Thoracic aorta (tissue), 2 donors: ENCODE results near the gene EEIG1. TPM values are rescaled to one million over a fixed set of nuclear protein-coding genes. Genes with fewer than 3 reads are reported as not detected.

Experiments used
- ATAC-seq: fragments of 150-250 bp; one replicate; pipeline ENCODE4 v1.8.0; 2017; ENCODE audit warnings: low read depth; ENCODE audit not compliant: insufficient number of reproducible peaks, low FRiP score
- DNase-seq: peaks from one replicate; pipeline ENCODE4 v3.0.0-alpha.2; 2020; ENCODE audit warnings: low spot score
- H3K27ac ChIP-seq, 2 donors: fragments of 200-600 bp; sonication (generic); 1 replicate in 1 of 2; 2 replicates in 1 of 2; pipeline ENCODE4 v1.5.1; 2016; ENCODE audit warnings: mild to moderate bottlenecking in 2 of 2, moderate library complexity in 2 of 2
- H3K27me3 ChIP-seq: fragments of 200-600 bp; sonication (generic); replicated peaks from 2 replicates; pipeline ENCODE4 v1.6.0; 2016; ENCODE audit warnings: mild to moderate bottlenecking; ENCODE audit not compliant: insufficient read depth
- H3K36me3 ChIP-seq: fragments of 200-600 bp; sonication (generic); one replicate; pipeline ENCODE4 v1.5.1; 2016
- H3K4me1 ChIP-seq, 2 donors: fragments of 200-600 bp; sonication (generic); 1 replicate in 1 of 2; 2 replicates in 1 of 2; pipeline versions ENCODE4 v1.5.1 to v1.6.0; 2016; ENCODE audit warnings: low read depth in 2 of 2, mild to moderate bottlenecking in 1 of 2; ENCODE audit not compliant: control insufficient read depth in 1 of 2
- H3K4me3 ChIP-seq: fragments of 200-600 bp; sonication (generic); 2 replicates; pipeline ENCODE4 v1.5.1; 2016; ENCODE audit warnings: mild to moderate bottlenecking
- H3K9me3 ChIP-seq: fragments of 200-600 bp; sonication (generic); 2 replicates; pipeline ENCODE4 v1.5.1; 2016
- CTCF ChIP-seq: fragments of 200-600 bp; sonication (generic); IDR thresholded peaks from one replicate; pipeline ENCODE4 v1.5.1; 2019; ENCODE audit warnings: antibody characterized with exemption
- total RNA-seq, 2 donors: library from RNA; depleted of rRNA; stranded (reverse); fragments of >200 nt; gene quantifications; one replicate each; pipeline versions ENCODE4 v1.1.0 to v1.2.3, GENCODE V29; 2016

Gene EEIG1
- total RNA-seq, 2 donors from 2014 or later: 20.4 to 26.5 TPM

GRCh38 chr9:127931092-127931881 lies 49.5 kb downstream of the EEIG1 start:
- ATAC-seq: peak; percentile 35

More at GRCh38 chr9:127931092-127931881, 49.5 kb downstream of the EEIG1 start:
- no peak for TF ChIP-seq CTCF
- DNase-seq: no peak
- Histone ChIP-seq H3K27me3 (no peaks in the 10 kb centered on the region), H3K9me3 (no peaks in the 10 kb centered on the region), H3K4me1 (peaks cover 16 to 33% of the 10 kb centered on the region in 2 donors), H3K27ac (no peak overlapping the region), H3K4me3 (peak overlapping the region; percentile 69), H3K36me3 (peaks cover 4% of the 10 kb centered on the region)

Other genes starting within 250 kb of the EEIG1 start
- gene TOR2A, start 245.7 kb downstream of the EEIG1 start, total RNA-seq: 10 to 100 TPM; 14.5 to 16.9 TPM
- 10 to 100 TPM in 1 of 2 donors, 1 to 10 TPM in 1; 5.3 to 13.1 TPM for gene SH2D3C, start 202.3 kb downstream of the EEIG1 start, total RNA-seq
- 100 to 1,000 TPM; 104 to 111 TPM for gene CDK9, start 195.0 kb downstream of the EEIG1 start, total RNA-seq
- gene FPGS, start 178.1 kb downstream of the EEIG1 start, total RNA-seq: 100 to 1,000 TPM; 119 to 136 TPM
- gene ENG, start 126.3 kb downstream of the EEIG1 start, total RNA-seq: 100 to 1,000 TPM; 239 to 268 TPM
- 10 to 100 TPM; 35.1 to 77.7 TPM for gene AK1, start 103.3 kb downstream of the EEIG1 start, total RNA-seq
- gene ST6GALNAC6, start 81.4 kb downstream of the EEIG1 start, total RNA-seq: 100 to 1,000 TPM; 140 to 221 TPM
- 10 to 100 TPM; 45.0 to 61.2 TPM for gene ST6GALNAC4, start 63.9 kb downstream of the EEIG1 start, total RNA-seq
- 1 to 10 TPM; 6.0 to 8.8 TPM for gene PIP5KL1, start 50.2 kb downstream of the EEIG1 start, total RNA-seq
- gene DPM2, start 43.1 kb downstream of the EEIG1 start, total RNA-seq: 10 to 100 TPM; 18.8 to 26.0 TPM
- gene NAIF1, start 86.3 kb upstream of the EEIG1 start, total RNA-seq: 10 to 100 TPM; 11.8 to 21.0 TPM
- gene SLC25A25, start 87.2 kb upstream of the EEIG1 start, total RNA-seq: 10 to 100 TPM; 30.1 to 33.9 TPM
- 10 to 100 TPM; 57.9 to 66.0 TPM for gene PTGES2, start 146.7 kb upstream of the EEIG1 start, total RNA-seq
- gene LCN2, start 168.5 kb upstream of the EEIG1 start, total RNA-seq: not detected
- gene BBLN, start 179.3 kb upstream of the EEIG1 start, total RNA-seq: 100 to 1,000 TPM; 208 to 329 TPM
- gene CIZ1, start 210.6 kb upstream of the EEIG1 start, total RNA-seq: 10 to 100 TPM; 68.0 to 86.0 TPM
- gene DNM1, start 222.4 kb upstream of the EEIG1 start, total RNA-seq: 1 to 10 TPM; 7.2 to 9.7 TPM